Osteoblast (primary cell): ENCODE data around the gene GALNT4. TPM values are rescaled to one million over a fixed set of nuclear protein-coding genes. Genes with fewer than 3 reads are reported as not detected.

Experiments
- DNase-seq: peaks from one replicate; pipeline ENCODE4 v3.0.0; 2011; ENCODE audit warnings: low spot score, mixed read lengths; ENCODE audit not compliant: insufficient read length; ENCODE audit errors: missing footprints
- H2AFZ ChIP-seq: 2 replicates; pipeline ENCODE4 v1.6.0; 2011; ENCODE audit warnings: mild to moderate bottlenecking, low read length
- H3K27ac ChIP-seq: 2 replicates; pipeline ENCODE4 v1.5.1; 2011; ENCODE audit warnings: mild to moderate bottlenecking, low read depth, low read length, moderate library complexity
- H3K27me3 ChIP-seq: 2 replicates; pipeline ENCODE4 v1.6.0; 2012; ENCODE audit warnings: mild to moderate bottlenecking, control low read depth, inconsistent platforms, low read length, moderate library complexity; ENCODE audit not compliant: insufficient read depth
- H3K36me3 ChIP-seq: 2 replicates; pipeline ENCODE4 v1.5.1; 2011; ENCODE audit warnings: mild to moderate bottlenecking, low read length, control low read depth, moderate library complexity; ENCODE audit not compliant: insufficient read depth
- H3K4me1 ChIP-seq: 2 replicates; pipeline ENCODE4 v1.5.1; 2011; ENCODE audit warnings: mild to moderate bottlenecking, low read length, control low read depth, moderate library complexity; ENCODE audit not compliant: insufficient read depth
- H3K4me2 ChIP-seq: 2 replicates; pipeline ENCODE4 v1.6.0; 2011; ENCODE audit warnings: mild to moderate bottlenecking, low read length; ENCODE audit not compliant: insufficient read depth
- H3K4me3 ChIP-seq: fragments of 200-600 bp; sonication (generic); 3 replicates; pipeline ENCODE4 v1.5.1; 2012; ENCODE audit warnings: mild to moderate bottlenecking, low read length, inconsistent platforms; ENCODE audit not compliant: insufficient read depth
- H3K79me2 ChIP-seq: 2 replicates; pipeline ENCODE4 v1.6.0; 2012; ENCODE audit warnings: mild to moderate bottlenecking, low read length, control low read depth, inconsistent platforms; ENCODE audit not compliant: insufficient read depth
- H3K9me3 ChIP-seq: 2 replicates; pipeline ENCODE4 v1.5.1; 2011; ENCODE audit warnings: low read depth, low read length, control low read depth
- H4K20me1 ChIP-seq: 2 replicates; pipeline ENCODE4 v1.6.0; 2012; ENCODE audit warnings: mild to moderate bottlenecking, low read length, control low read depth; ENCODE audit not compliant: insufficient read depth
- total RNA-seq: library from RNA; depleted of rRNA; stranded (reverse); fragments of >200 nt; gene quantifications from 2 replicates; pipeline ENCODE4 v1.2.3, GENCODE V29; 2012
- TF ChIP-seq, protein P1 (sequence below): IDR thresholded peaks from 2 replicates; pipeline ENCODE4 v1.5.1; 2011; ENCODE audit warnings: mild to moderate bottlenecking, low read depth, low read length, moderate library complexity; ENCODE audit errors: extremely low read depth

GALNT4 gene
- total RNA-seq, 1 donor = 9.4 TPM

DNA sequence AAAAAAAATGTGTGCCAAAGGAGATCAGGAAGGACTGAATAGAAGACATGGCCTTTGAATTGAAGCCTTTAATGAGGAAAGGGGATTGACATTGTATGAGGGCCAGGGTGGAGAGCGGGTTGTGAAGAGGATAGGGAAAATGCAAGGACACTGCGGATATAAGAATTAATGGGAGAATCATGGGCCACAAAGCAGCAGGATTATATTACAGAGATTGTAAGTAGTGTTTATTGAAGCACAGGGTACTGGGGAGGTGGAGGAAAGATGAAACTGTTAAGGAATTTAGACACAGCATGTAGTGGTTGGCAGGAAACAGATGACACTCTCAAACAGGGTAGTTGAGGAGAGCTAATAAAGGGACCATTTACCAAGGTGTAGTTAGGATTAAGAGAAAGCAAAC, 17.6 kb upstream of the GALNT4 start:
- no peaks in the 10 kb centered on the region for H3K9me3 ChIP-seq
- TF ChIP-seq, protein P1, sequence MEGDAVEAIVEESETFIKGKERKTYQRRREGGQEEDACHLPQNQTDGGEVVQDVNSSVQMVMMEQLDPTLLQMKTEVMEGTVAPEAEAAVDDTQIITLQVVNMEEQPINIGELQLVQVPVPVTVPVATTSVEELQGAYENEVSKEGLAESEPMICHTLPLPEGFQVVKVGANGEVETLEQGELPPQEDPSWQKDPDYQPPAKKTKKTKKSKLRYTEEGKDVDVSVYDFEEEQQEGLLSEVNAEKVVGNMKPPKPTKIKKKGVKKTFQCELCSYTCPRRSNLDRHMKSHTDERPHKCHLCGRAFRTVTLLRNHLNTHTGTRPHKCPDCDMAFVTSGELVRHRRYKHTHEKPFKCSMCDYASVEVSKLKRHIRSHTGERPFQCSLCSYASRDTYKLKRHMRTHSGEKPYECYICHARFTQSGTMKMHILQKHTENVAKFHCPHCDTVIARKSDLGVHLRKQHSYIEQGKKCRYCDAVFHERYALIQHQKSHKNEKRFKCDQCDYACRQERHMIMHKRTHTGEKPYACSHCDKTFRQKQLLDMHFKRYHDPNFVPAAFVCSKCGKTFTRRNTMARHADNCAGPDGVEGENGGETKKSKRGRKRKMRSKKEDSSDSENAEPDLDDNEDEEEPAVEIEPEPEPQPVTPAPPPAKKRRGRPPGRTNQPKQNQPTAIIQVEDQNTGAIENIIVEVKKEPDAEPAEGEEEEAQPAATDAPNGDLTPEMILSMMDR = no peak

DNA sequence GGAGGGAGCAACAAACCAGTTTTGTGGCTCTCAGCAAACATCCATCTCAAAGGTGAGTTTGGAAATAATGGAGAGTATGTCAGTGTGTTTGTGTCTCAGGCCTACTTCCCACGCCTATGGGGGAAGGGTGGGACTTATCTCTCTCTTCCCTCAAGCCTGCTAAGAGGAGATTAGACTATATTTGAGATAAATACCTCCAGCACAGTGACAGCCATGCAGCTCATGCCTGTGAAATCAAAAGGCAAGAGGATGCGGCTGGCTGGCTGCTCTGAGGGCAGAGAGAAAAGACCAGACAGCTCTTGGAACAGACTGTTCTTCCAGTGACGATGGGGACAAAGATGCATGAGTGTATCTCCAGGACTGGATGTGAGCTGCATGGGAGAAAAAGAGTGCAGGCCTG, 16.0 kb upstream of the GALNT4 start:
- Histone ChIP-seq H3K27me3 (no peaks in the 10 kb centered on the region), H2AFZ (no peak overlapping the region), H3K4me1 (peaks cover 19% of the 10 kb centered on the region), H3K36me3 (no peaks in the 10 kb centered on the region), H3K4me3 (no peak overlapping the region), H3K4me2 (no peak overlapping the region), H3K27ac (no peak overlapping the region), H3K79me2 (no peaks in the 10 kb centered on the region), H3K9me3 (no peaks in the 10 kb centered on the region), H4K20me1 (no peaks in the 10 kb centered on the region)
- TF ChIP-seq, protein P1 = no peak
- DNase-seq = no peak

More for the DNA sequence above, 17.6 kb upstream of the GALNT4 start:
- Histone ChIP-seq H3K4me3 (no peak overlapping the region), H4K20me1 (no peaks in the 10 kb centered on the region), H3K36me3 (no peaks in the 10 kb centered on the region), H3K27me3 (no peaks in the 10 kb centered on the region), H3K27ac (no peak overlapping the region), H2AFZ (no peak overlapping the region), H3K79me2 (no peaks in the 10 kb centered on the region), H3K4me1 (peaks cover 22% of the 10 kb centered on the region), H3K4me2 (no peak overlapping the region)
- DNase-seq = no peak

DNA sequence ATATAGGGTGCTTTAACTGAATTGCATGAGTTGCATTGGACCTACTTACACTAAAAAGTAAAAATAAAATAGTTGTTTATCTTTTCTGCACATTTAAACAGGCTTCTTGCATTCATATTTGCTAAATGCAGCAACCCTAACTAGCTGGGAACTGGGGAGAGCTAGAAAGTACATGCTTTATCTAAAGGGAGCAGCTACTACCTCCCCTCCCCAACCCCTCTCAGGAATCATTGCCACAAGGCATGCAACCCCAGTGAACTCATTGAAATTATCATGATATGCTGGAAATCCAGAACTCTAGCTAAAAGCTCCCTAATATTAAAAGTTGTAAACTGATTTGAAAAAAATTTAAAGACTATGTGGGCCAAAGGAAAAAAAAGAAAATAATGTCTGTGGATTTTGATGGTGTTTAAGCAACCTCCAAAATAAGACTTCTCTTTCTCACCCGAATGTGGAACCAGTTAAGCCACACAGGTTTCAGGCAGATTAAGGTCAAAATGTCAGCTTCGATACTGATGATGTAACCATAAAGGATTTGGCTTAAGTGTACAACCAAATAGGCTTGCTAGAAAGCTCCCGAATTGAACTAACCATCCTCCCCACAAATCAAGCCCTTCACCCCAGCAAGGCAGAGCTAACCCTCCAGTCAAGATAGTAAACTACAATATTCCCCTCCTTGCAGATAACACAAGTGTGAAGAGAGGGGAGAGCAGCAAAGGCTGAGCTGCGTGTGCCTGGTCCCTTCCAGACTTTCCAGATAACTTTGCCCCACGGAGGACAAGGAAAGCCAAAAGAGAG, 15.0 kb upstream of the GALNT4 start:
- H3K4me2 ChIP-seq = no peak overlapping the region
- no peak overlapping the region for H3K4me3 ChIP-seq
- no peaks in the 10 kb centered on the region for H3K36me3 ChIP-seq
- H2AFZ ChIP-seq = no peak overlapping the region
- no peak overlapping the region for H3K27ac ChIP-seq
- TF ChIP-seq, protein P1 = no peak
- DNase-seq = no peak
- peaks cover 12% of the 10 kb centered on the region for H3K4me1 ChIP-seq
- H3K79me2 ChIP-seq = no peaks in the 10 kb centered on the region
- no peaks in the 10 kb centered on the region for H3K27me3 ChIP-seq
- H3K9me3 ChIP-seq = no peaks in the 10 kb centered on the region
- no peaks in the 10 kb centered on the region for H4K20me1 ChIP-seq

DNA sequence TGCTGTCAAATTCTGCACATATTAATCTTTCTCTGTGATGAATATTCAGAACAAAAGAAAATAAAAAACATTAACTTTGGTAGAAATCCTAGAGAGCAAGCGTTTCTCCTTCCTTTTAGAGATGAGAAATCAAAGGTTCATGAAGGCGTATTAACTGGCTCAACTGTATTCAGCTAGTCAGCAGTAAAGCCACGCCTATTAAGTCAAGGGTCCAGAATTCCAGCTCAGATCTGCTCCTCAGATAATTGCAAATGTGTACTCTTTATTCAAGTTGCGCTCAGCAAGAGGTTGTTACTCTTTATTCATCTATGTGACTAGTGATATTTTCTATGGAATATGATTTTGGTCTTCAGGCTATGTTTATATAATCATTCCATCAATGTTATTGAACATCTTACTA, 14.3 kb upstream of the GALNT4 start:
- Histone ChIP-seq H3K79me2 (no peaks in the 10 kb centered on the region), H3K9me3 (no peaks in the 10 kb centered on the region), H4K20me1 (peaks cover under 1% of the 10 kb centered on the region), H3K4me2 (no peak overlapping the region), H3K4me3 (no peak overlapping the region), H3K27ac (no peak overlapping the region), H3K4me1 (peaks cover 4% of the 10 kb centered on the region), H3K27me3 (no peaks in the 10 kb centered on the region), H3K36me3 (no peaks in the 10 kb centered on the region), H2AFZ (no peak overlapping the region)
- DNase-seq = no peak
- TF ChIP-seq, protein P1 = no peak
